WTC11 (cell line): ENCODE results near the gene MFAP3L.

Experiments used
- FOXK1 ChIP-seq: sonication (generic); formaldehyde crosslinking; IDR thresholded peaks from 2 replicates; pipeline ENCODE4 v1.8.0; 2022; ENCODE audit warnings: mild to moderate bottlenecking, moderate library complexity, missing genetic modification reagents
- GABPB1 ChIP-seq: sonication (generic); formaldehyde crosslinking; IDR thresholded peaks from 2 replicates; pipeline ENCODE4 v1.8.1; 2023; ENCODE audit warnings: mild to moderate bottlenecking, missing genetic modification reagents
- NFE2L1 ChIP-seq: sonication (generic); formaldehyde crosslinking; IDR thresholded peaks from 2 replicates; pipeline ENCODE4 v1.8.1; 2023; ENCODE audit warnings: missing genetic modification reagents
- NR1H2 ChIP-seq: sonication (generic); formaldehyde crosslinking; IDR thresholded peaks from 2 replicates; pipeline ENCODE4 v1.9.0; 2021; ENCODE audit warnings: mild to moderate bottlenecking, moderate library complexity, missing genetic modification reagents
- ZBTB21 ChIP-seq: sonication (generic); formaldehyde crosslinking; IDR thresholded peaks from 2 replicates; pipeline ENCODE4 v1.8.1; 2023; ENCODE audit warnings: mild to moderate bottlenecking, missing genetic modification reagents, borderline replicate concordance
- ZNF138 ChIP-seq: sonication (generic); formaldehyde crosslinking; conservative IDR thresholded peaks from 2 replicates; pipeline ENCODE4 v1.8.1; 2022; ENCODE audit warnings: mild to moderate bottlenecking, moderate library complexity, missing genetic modification reagents
- TF ChIP-seq, protein P1 (sequence below): sonication (generic); formaldehyde crosslinking; IDR thresholded peaks from 2 replicates; pipeline ENCODE4 v1.8.0; 2022; ENCODE audit warnings: mild to moderate bottlenecking, missing genetic modification reagents
- TF ChIP-seq, protein P2 (sequence below): sonication (generic); formaldehyde crosslinking; conservative IDR thresholded peaks from 2 replicates; pipeline ENCODE4 v1.8.1; 2022; ENCODE audit warnings: mild to moderate bottlenecking, missing genetic modification reagents
- TF ChIP-seq, protein P3 (sequence below): fragments of 200-600 bp; IDR thresholded peaks from 2 replicates; pipeline ENCODE4 v1.8.0; 2022; ENCODE audit warnings: antibody characterized with exemption
- TF ChIP-seq, protein P4 (sequence below): fragments of 250-450 bp; sonication (Bioruptor Pico); conservative IDR thresholded peaks from 2 replicates; pipeline ENCODE4 v1.9.0; 2021; ENCODE audit warnings: mild to moderate bottlenecking
- TF ChIP-seq, protein P5 (sequence below): fragments of 250-450 bp; sonication (Bioruptor Pico); IDR thresholded peaks from 2 replicates; pipeline ENCODE4 v1.8.0; 2021; ENCODE audit warnings: mild to moderate bottlenecking

DNA sequence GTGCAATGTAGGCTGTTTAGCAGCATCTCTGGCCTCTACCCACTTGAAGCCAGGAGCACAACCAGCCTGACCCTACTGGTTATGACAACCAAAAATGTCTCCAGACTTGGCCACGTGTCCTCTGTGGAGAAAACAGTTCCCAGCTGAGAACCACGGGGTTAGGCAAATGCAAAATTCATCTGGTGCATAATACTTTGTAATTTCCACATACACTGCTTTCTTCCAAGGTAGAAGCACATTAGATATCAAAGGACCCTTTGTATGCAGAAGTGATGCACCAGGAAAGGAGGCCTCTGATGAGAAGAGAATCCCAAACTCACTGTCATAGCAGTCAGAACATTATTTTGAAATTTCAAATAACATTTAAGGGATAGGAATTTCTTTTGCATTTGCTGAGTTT, 26.3 kb downstream of the MFAP3L start:
- TF ChIP-seq, protein P1, sequence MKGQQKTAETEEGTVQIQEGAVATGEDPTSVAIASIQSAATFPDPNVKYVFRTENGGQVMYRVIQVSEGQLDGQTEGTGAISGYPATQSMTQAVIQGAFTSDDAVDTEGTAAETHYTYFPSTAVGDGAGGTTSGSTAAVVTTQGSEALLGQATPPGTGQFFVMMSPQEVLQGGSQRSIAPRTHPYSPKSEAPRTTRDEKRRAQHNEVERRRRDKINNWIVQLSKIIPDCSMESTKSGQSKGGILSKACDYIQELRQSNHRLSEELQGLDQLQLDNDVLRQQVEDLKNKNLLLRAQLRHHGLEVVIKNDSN (CRISPR knock-in tag): no peak
- TF ChIP-seq, protein P2, sequence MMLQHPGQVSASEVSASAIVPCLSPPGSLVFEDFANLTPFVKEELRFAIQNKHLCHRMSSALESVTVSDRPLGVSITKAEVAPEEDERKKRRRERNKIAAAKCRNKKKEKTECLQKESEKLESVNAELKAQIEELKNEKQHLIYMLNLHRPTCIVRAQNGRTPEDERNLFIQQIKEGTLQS (CRISPR knock-in tag): no peak
- TF ChIP-seq NFE2L1 (no peak), GABPB1 (CRISPR knock-in tag) (no peak), NR1H2 (CRISPR knock-in tag) (no peak), FOXK1 (no peak), ZNF138 (no peak), ZBTB21 (no peak)
- TF ChIP-seq, protein P3, sequence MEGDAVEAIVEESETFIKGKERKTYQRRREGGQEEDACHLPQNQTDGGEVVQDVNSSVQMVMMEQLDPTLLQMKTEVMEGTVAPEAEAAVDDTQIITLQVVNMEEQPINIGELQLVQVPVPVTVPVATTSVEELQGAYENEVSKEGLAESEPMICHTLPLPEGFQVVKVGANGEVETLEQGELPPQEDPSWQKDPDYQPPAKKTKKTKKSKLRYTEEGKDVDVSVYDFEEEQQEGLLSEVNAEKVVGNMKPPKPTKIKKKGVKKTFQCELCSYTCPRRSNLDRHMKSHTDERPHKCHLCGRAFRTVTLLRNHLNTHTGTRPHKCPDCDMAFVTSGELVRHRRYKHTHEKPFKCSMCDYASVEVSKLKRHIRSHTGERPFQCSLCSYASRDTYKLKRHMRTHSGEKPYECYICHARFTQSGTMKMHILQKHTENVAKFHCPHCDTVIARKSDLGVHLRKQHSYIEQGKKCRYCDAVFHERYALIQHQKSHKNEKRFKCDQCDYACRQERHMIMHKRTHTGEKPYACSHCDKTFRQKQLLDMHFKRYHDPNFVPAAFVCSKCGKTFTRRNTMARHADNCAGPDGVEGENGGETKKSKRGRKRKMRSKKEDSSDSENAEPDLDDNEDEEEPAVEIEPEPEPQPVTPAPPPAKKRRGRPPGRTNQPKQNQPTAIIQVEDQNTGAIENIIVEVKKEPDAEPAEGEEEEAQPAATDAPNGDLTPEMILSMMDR: no peak
- TF ChIP-seq, protein P4, sequence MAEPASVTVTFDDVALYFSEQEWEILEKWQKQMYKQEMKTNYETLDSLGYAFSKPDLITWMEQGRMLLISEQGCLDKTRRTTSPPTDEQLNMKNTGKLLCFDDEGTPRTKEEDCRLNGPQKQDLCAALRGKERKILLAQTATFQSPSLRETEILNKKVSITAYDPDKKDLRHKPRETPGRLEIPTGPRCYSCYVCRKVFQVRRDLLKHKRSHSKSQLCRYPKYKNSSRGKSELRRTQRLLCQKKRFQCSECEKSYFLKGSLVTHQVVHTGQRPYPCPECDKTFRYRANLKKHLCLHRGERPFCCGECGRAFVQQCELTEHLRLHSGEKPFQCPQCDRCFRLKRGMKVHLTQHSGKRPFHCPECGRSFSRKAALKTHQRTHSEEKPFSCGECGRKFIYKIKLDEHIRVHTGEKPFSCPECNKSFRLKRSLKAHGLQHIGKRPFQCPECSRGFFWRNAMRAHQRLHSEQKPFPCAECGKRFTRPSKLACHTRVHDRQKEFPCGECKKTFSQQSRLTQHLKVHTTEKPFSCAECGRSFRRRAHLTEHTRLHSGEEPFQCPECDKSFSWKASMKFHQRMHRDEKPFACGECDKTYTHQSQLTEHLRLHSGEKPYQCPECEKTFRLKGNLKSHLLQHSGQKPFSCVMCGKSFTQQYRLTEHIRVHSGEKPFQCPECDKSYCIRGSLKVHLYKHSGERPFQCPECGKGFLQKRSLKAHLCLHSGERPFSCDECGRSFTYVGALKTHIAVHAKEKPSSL (CRISPR knock-in tag): no peak
- TF ChIP-seq, protein P5, sequence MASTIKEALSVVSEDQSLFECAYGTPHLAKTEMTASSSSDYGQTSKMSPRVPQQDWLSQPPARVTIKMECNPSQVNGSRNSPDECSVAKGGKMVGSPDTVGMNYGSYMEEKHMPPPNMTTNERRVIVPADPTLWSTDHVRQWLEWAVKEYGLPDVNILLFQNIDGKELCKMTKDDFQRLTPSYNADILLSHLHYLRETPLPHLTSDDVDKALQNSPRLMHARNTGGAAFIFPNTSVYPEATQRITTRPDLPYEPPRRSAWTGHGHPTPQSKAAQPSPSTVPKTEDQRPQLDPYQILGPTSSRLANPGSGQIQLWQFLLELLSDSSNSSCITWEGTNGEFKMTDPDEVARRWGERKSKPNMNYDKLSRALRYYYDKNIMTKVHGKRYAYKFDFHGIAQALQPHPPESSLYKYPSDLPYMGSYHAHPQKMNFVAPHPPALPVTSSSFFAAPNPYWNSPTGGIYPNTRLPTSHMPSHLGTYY: no peak
